A549 (cell line): ENCODE results near the gene CDT1. TPM values are rescaled to one million over a fixed set of nuclear protein-coding genes. Genes with fewer than 3 reads are reported as not detected.
"Not testable (repeated sequence)": the region's sequence is repeated elsewhere in the genome, so short reads cannot be mapped to it uniquely, and the experiment has no call there.

Source experiments
- ATAC-seq, 2 experiments: fragments of 200-7000 bp in 1 of 2; fragments of >200 bp in 1 of 2; cut with Nextera tagmentation in 1 of 2; cut with Tn5 transposase in 1 of 2; 3 replicates each; pipeline versions ENCODE4 v1.8.0 to v1.9.1; 2018 to 2020; ENCODE audit warnings: mild to moderate bottlenecking in 1 of 2, moderate library complexity in 1 of 2
- CTCF ChIA-PET: fragments of 300-600 bp; sonication (Branson Sonifier 250); formaldehyde crosslinking; extraction: SDS; loops from one replicate; lab custom pipeline; 2021; ENCODE audit warnings: antibody characterized with exemption, inconsistent platforms; lab: Yijun Ruan, JAX
- POLR2A ChIA-PET: fragments of 350-600 bp; formaldehyde crosslinking; extraction: SDS; loops from one replicate; lab custom pipeline; 2021; ENCODE audit warnings: antibody characterized with exemption, inconsistent platforms; lab: Yijun Ruan, JAX
- DNase-seq, 2 experiments: peaks; one replicate each; pipeline versions ENCODE4 v3.0.0 to v3.0.0-alpha.2; 2011 to 2016; ENCODE audit warnings: low read depth in 1 of 2, low spot score in 1 of 2
- FAIRE-seq: peaks from 2 replicates; lab custom pipeline; 2011; peaks lifted over from hg19 to GRCh38; lab: Jason Lieb, UNC
- H3K27ac ChIP-seq, 2 experiments: fragments of >200 bp; sonication (Bioruptor Twin); formaldehyde crosslinking; 3 replicates each; pipeline ENCODE4 v1.5.1; 2016 to 2017
- H3K4me1 ChIP-seq: fragments of >200 bp; sonication (Bioruptor Twin); formaldehyde crosslinking; 3 replicates; pipeline ENCODE4 v1.6.1; 2016
- H3K4me2 ChIP-seq: fragments of >200 bp; sonication (Bioruptor Twin); formaldehyde crosslinking; 3 replicates; pipeline ENCODE4 v1.6.1; 2016
- H3K4me3 ChIP-seq: fragments of >200 bp; sonication (Bioruptor Twin); formaldehyde crosslinking; 3 replicates; pipeline ENCODE4 v1.5.1; 2016
- H3K9me3 ChIP-seq: fragments of >200 bp; sonication (Bioruptor Twin); formaldehyde crosslinking; 3 replicates; pipeline ENCODE4 v1.6.1; 2016
- ATOH8 ChIP-seq: fragments of 250-450 bp; sonication (Bioruptor Pico); IDR thresholded peaks from 2 replicates; pipeline ENCODE4 v1.5.0; 2020; ENCODE audit warnings: low read depth, mild to moderate bottlenecking, moderate library complexity
- BHLHE40 ChIP-seq: IDR thresholded peaks from 2 replicates; pipeline ENCODE4 v1.6.1; 2012; ENCODE audit warnings: low read depth, low read length, inconsistent platforms
- CBX2 ChIP-seq: fragments of 200-600 bp; sonication (generic); IDR thresholded peaks from 2 replicates; pipeline ENCODE4 v1.6.1; 2016; ENCODE audit warnings: low read depth, mild to moderate bottlenecking, borderline replicate concordance
- CBX8 ChIP-seq: fragments of 200-600 bp; sonication (generic); IDR thresholded peaks from 2 replicates; pipeline ENCODE4 v1.6.1; 2016
- EHF ChIP-seq: fragments of 250-450 bp; sonication (Bioruptor Pico); IDR thresholded peaks from 2 replicates; pipeline ENCODE4 v1.5.0; 2020; ENCODE audit warnings: mild to moderate bottlenecking
- EHMT2 ChIP-seq: fragments of 200-600 bp; sonication (generic); IDR thresholded peaks from 2 replicates; pipeline ENCODE4 v1.6.1; 2016; ENCODE audit warnings: antibody characterized with exemption, low read depth, mild to moderate bottlenecking, moderate library complexity
- EP300 ChIP-seq, 2 experiments: fragments of >200 bp; sonication (Bioruptor Twin); formaldehyde crosslinking; IDR thresholded peaks; 2 replicates in 1 of 2; 3 replicates in 1 of 2; pipeline ENCODE4 v1.6.1; 2016 to 2017
- ESRRA ChIP-seq: fragments of 150-350 bp; IDR thresholded peaks from 2 replicates; pipeline ENCODE4 v1.6.1; 2014; ENCODE audit warnings: mild to moderate bottlenecking, low read length, borderline replicate concordance
- FOSL2 ChIP-seq, 2 experiments: fragments of 450-650 bp in 1 of 2; fragments of >200 bp in 1 of 2; sonication (Bioruptor Twin) in 1 of 2; formaldehyde crosslinking; IDR thresholded peaks; 2 replicates each; pipeline versions ENCODE4 v1.5.0 to v1.6.1; 2016 to 2020; ENCODE audit warnings: mild to moderate bottlenecking in 1 of 2, moderate library complexity in 1 of 2
- FOXS1 ChIP-seq: fragments of 250-450 bp; sonication (Bioruptor Pico); IDR thresholded peaks from 2 replicates; pipeline ENCODE4 v1.5.0; 2020; ENCODE audit warnings: mild to moderate bottlenecking, moderate library complexity
- GATA3 ChIP-seq: IDR thresholded peaks from 2 replicates; pipeline ENCODE4 v1.6.1; 2012; ENCODE audit warnings: borderline replicate concordance
- HOXA7 ChIP-seq: fragments of 250-450 bp; sonication (Bioruptor Pico); IDR thresholded peaks from 2 replicates; pipeline ENCODE4 v1.5.0; 2020; ENCODE audit warnings: mild to moderate bottlenecking, moderate library complexity
- HOXB5 ChIP-seq: fragments of 250-450 bp; sonication (Bioruptor Pico); IDR thresholded peaks from 2 replicates; pipeline ENCODE4 v1.5.0; 2020; ENCODE audit warnings: mild to moderate bottlenecking, moderate library complexity
- JUN ChIP-seq, 2 experiments: fragments of >200 bp; sonication (Bioruptor Twin); formaldehyde crosslinking; IDR thresholded peaks; 2 replicates in 1 of 2; 3 replicates in 1 of 2; pipeline ENCODE4 v1.6.1; 2016 to 2017
- JUNB ChIP-seq: fragments of >200 bp; sonication (Bioruptor Twin); formaldehyde crosslinking; IDR thresholded peaks from 2 replicates; pipeline ENCODE4 v1.6.1; 2016
- KDM1A ChIP-seq: fragments of 200-600 bp; sonication (generic); IDR thresholded peaks from 2 replicates; pipeline ENCODE4 v1.6.1; 2016; ENCODE audit warnings: low read depth, mild to moderate bottlenecking
- KDM5A ChIP-seq: fragments of 200-600 bp; sonication (generic); IDR thresholded peaks from 2 replicates; pipeline ENCODE4 v1.6.1; 2016; ENCODE audit warnings: antibody characterized with exemption, mild to moderate bottlenecking
- MAX ChIP-seq: IDR thresholded peaks from 2 replicates; pipeline ENCODE4 v1.6.1; 2012
- NFE2L2 ChIP-seq: fragments of 150-350 bp; conservative IDR thresholded peaks from 2 replicates; pipeline ENCODE4 v1.6.1; 2014; ENCODE audit warnings: low read length
- PHF8 ChIP-seq: fragments of 200-600 bp; sonication (generic); IDR thresholded peaks from 2 replicates; pipeline ENCODE4 v1.6.1; 2016; ENCODE audit warnings: low read depth, mild to moderate bottlenecking, antibody characterized with exemption, moderate library complexity, borderline replicate concordance
- POLR2AphosphoS2 ChIP-seq: conservative IDR thresholded peaks from 2 replicates; pipeline ENCODE4 v1.6.1; 2012; ENCODE audit warnings: low read length, improper control_type of control experiment, inconsistent platforms
- RAD21 ChIP-seq, 2 experiments: fragments of >200 bp in 1 of 2; sonication (Bioruptor Twin) in 1 of 2; formaldehyde crosslinking in 1 of 2; IDR thresholded peaks in 1 of 2; conservative IDR thresholded peaks in 1 of 2; 2 replicates in 1 of 2; 3 replicates in 1 of 2; pipeline ENCODE4 v1.6.1; 2012 to 2018; ENCODE audit warnings: inconsistent platforms in 1 of 2
- RARB ChIP-seq: fragments of 250-450 bp; sonication (Bioruptor Pico); IDR thresholded peaks from 2 replicates; pipeline ENCODE4 v1.8.0; 2021; ENCODE audit warnings: mild to moderate bottlenecking, moderate library complexity
- RCOR1 ChIP-seq: fragments of 150-350 bp; IDR thresholded peaks from 2 replicates; pipeline ENCODE4 v1.6.1; 2014; ENCODE audit warnings: antibody characterized with exemption, low read length, low read depth
- REST ChIP-seq: fragments of 200-600 bp; sonication (generic); IDR thresholded peaks from 2 replicates; pipeline ENCODE4 v1.6.1; 2016; ENCODE audit warnings: antibody characterized with exemption, mild to moderate bottlenecking, moderate library complexity
- RNF2 ChIP-seq: fragments of 200-600 bp; sonication (generic); IDR thresholded peaks from 2 replicates; pipeline ENCODE4 v1.6.1; 2016; ENCODE audit warnings: low read depth, mild to moderate bottlenecking, antibody characterized with exemption, moderate library complexity, borderline replicate concordance
- SREBF2 ChIP-seq: fragments of 450-650 bp; IDR thresholded peaks from 2 replicates; pipeline ENCODE4 v1.6.1; 2014; ENCODE audit warnings: mild to moderate bottlenecking, moderate library complexity
- TP53 ChIP-seq: fragments of 250-450 bp; sonication (Bioruptor Pico); IDR thresholded peaks from 2 replicates; pipeline ENCODE4 v1.5.0; 2021; ENCODE audit warnings: mild to moderate bottlenecking, moderate library complexity
- ZC3H11A ChIP-seq: fragments of 450-650 bp; IDR thresholded peaks from 2 replicates; pipeline ENCODE4 v1.6.1; 2014; ENCODE audit warnings: antibody characterized with exemption, mild to moderate bottlenecking
- ZFP36 ChIP-seq: fragments of 450-650 bp; IDR thresholded peaks from 2 replicates; pipeline ENCODE4 v1.6.1; 2014; ENCODE audit warnings: borderline replicate concordance; ENCODE audit not compliant: partially characterized antibody
- WGBS: methylation state at CpG from one replicate; pipeline ENCODE4 v1.1.6; 2017; ENCODE audit errors: missing lambda C conversion rate; 5-methylcytosine and 5-hydroxymethylcytosine counted together
- polyA plus RNA-seq, 4 experiments: library from polyadenylated mRNA; depleted of rRNA in 3 of 4; stranded (reverse); fragments of >200 nt; fragmentation: RNase III in 1 of 4; extraction: RNeasy Plus Mini Kit Qiagen cat#74134 plus additional on column Dnase treatment in 1 of 4; gene quantifications; 2 replicates in 3 of 4; 3 replicates in 1 of 4; pipeline ENCODE4 v1.2.3, GENCODE V29; 2011 to 2017
- TF ChIP-seq, protein P1 (sequence below): fragments of >200 bp; sonication (Bioruptor Twin); formaldehyde crosslinking; IDR thresholded peaks from 2 replicates; pipeline ENCODE4 v1.6.1; 2016

The CDT1 gene
- polyA plus RNA-seq, 2 of the 4 experiments (the other 2 are of a cell fraction), result 3.8 to 16.0 TPM

DNA sequence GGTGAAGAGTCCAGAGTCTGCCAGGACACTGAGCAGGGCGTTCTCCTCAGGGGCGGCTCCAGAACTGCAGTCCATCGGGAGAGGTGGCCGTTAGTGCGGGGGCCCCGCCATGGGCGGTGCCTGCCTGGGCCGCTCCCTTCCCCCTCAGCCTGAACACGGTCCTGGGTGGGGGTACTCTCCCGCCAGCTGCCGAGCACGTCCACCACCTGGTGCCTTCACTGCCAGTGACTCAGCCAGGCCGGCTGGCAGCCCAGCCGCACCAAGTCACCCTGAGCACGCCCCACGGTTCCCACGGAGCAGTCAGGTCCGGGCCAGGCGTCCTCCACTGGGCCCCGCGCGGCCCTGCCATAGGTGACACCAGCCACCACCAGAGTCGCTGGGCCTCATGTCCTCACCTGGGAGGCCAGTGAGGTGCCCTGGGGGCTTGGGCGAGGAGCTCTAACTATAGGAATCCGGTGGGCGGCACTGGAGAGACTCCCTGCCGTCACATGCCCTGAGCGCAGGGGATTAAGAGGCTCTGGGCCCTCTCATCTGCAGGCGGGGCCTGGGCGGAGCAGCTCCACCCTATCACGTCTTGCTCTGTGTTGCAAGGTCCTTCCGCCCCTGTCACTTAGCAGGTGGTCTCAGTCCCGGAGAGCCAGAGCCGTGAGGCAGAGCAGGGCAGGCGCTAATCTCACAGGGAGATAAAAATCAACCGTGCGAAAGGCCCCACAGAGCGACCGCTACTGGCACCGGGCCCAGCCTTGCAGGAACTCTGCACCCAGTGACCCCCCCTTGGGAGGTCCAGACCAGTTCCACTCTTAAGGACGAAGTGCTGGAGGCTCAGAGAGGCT is 32.9 kb upstream of the CDT1 start:
- 64% methylated on average over 18 of the region's 41 CpGs for WGBS
- H3K4me3 ChIP-seq, result no peak overlapping the region
- H3K4me2 ChIP-seq, result peak overlapping the region; percentile 24; the same call in 1 of the 3 replicates
- FAIRE-seq (no peak), DNase-seq (peak in 1 of 2 experiments; percentile 45), ATAC-seq (peak; percentile 9 to 41; a peak in 3 of 6 replicates)
- POLR2A ChIA-PET, result no interaction called here
- peak overlapping the region in 1 of 2 experiments; percentile 70; a peak in 3 of 6 replicates for H3K27ac ChIP-seq
- CTCF ChIA-PET, result interaction anchor here (0.8 to 31.8 kb wide), 6 partner anchors 10 to 96 kb away, joined by 3 to 596 read pairs (median 5); no protein-coding TSS in a partner anchor
- H3K9me3 ChIP-seq, result no peaks in the 10 kb centered on the region
- peaks cover 60% of the 10 kb centered on the region for H3K4me1 ChIP-seq
- TF ChIP-seq BHLHE40 (no peak), SREBF2 (no peak), EHMT2 (no peak), NFE2L2 (no peak), MAX (no peak), JUNB (no peak), EHF (no peak), TP53 (no peak), RARB (CRISPR knock-in tag) (no peak), REST (no peak), ATOH8 (CRISPR knock-in tag) (no peak), ZC3H11A (no peak), RAD21 (conservative IDR thresholded peaks at IDR 0.05 in 1 of 2, IDR thresholded peaks at IDR 0.05 in 1 of 2) (no peak), PHF8 (no peak), KDM1A (no peak), JUN (IDR thresholded peaks at IDR 0.05) (no peak), HOXA7 (no peak), FOXS1 (CRISPR knock-in tag) (no peak), CBX2 (no peak)

DNA sequence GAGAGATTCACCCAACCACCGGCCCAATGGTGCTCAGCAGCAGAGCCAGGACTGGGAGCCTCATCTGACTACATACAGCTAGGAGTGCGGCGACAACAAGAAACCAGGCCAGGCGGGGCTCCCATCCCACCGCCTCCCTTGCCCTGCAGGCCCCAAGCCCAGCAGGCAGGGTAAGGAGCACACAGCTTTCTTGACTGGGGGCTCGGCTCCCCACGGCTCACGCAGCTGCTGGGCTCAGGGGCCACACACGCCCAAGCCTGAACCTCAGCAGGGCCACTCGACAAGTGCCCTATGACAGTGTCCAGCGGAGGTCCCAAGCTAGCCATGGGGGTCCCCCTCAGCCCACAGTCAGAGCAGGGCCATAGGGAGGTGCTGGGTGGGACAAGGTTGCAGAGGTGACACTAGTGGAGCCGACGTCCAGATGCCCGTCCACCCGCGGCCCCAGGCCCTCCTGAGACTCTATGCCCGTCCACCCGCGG is 32.3 kb upstream of the CDT1 start:
- no peak for DNase-seq

DNA sequence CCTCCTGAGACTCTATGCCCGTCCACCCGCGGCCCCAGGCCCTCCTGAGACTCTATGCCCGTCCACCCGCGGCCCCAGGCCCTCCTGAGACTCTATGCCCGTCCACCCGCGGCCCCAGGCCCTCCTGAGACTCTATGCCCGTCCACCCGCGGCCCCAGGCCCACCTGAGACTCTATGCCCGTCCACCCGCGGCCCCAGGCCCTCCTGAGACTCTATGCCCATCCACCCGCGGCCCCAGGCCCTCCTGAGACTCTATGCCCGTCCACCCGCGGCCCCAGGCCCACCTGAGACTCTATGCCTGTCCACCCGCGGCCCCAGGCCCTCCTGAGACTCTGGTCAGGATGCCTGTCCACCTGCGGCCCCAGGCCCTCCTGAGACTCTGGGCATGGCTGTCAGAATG is 31.8 kb upstream of the CDT1 start:
- H3K9me3 ChIP-seq, FAIRE-seq, POLR2A ChIA-PET, H3K4me2 ChIP-seq, H3K4me3 ChIP-seq, ATAC-seq, DNase-seq, H3K27ac ChIP-seq: not testable (repeated sequence)
- WGBS, result 93% methylated on average over 5 of the region's 23 CpGs
- H3K4me1 ChIP-seq, result peaks cover 56% of the 10 kb centered on the region
- CTCF ChIA-PET, result interaction anchor here (1.3 to 31.8 kb wide), 4 partner anchors 9 to 29 kb away, joined by 3 to 596 read pairs (median 4); partner anchors contain the start of gene PIEZO1

More for the DNA sequence above, 32.3 kb upstream of the CDT1 start:
- 91% methylated on average over 13 of the region's 19 CpGs for WGBS
- Histone ChIP-seq H3K4me2 (peak overlapping the region; percentile 24; the same call in 1 of the 3 replicates), H3K27ac (peak overlapping the region in 1 of 2 experiments; percentile 70; a peak in 2 of 6 replicates), H3K4me1 (peaks cover 56% of the 10 kb centered on the region), H3K9me3 (no peaks in the 10 kb centered on the region), H3K4me3 (no peak overlapping the region)
- no peak for FAIRE-seq
- CTCF ChIA-PET, result interaction anchor here (1.1 to 31.8 kb wide), 4 partner anchors 9 to 96 kb away, joined by 3 to 596 read pairs (median 4); no protein-coding TSS in a partner anchor
- ATAC-seq, result peak in 1 of 2 experiments; percentile 3; a peak in 1 of 6 replicates
- TF ChIP-seq FOXS1 (CRISPR knock-in tag) (no peak), KDM5A (no peak), CBX2 (no peak), GATA3 (no peak), HOXB5 (CRISPR knock-in tag) (no peak), CBX8 (no peak), RNF2 (no peak), EP300 (IDR thresholded peaks at IDR 0.05) (no peak), POLR2AphosphoS2 (no peak), ZFP36 (no peak), ESRRA (no peak), RCOR1 (no peak), FOSL2 (IDR thresholded peaks at IDR 0.05) (no peak), FOSL2 (CRISPR knock-in tag; IDR thresholded peaks at IDR 0.05) (no peak), JUNB (no peak)
- TF ChIP-seq, protein P1, sequence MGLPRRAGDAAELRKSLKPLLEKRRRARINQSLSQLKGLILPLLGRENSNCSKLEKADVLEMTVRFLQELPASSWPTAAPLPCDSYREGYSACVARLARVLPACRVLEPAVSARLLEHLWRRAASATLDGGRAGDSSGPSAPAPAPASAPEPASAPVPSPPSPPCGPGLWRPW, result no peak
- POLR2A ChIA-PET, result no interaction called here
